ENCODE measurements around the gene PRR20C.
"Not testable (repeated sequence)": the region's sequence is repeated elsewhere in the genome, so short reads cannot be mapped to it uniquely, and the experiment has no call there.

DNA sequence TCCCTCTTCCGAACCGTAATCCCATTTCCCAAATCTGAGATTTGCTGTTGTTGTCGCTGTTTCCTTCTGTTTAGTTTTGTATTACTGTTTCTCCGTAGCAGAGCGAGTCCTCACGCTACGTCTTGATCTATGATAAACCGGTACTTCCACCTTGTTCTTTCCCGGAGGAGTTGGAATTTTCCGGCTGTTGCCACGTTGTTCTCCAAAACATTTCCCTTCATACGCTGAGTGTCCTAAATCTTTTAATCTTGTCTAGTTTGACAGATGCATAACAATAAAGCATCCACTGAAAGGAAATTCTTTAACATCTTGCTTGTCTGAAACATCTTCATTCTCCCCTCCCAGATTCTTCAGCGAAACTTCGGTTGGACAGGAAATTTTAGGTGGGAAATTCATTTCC lies 5.8 kb upstream of the PRR20C start:
- TF ChIP-seq, protein P1, sequence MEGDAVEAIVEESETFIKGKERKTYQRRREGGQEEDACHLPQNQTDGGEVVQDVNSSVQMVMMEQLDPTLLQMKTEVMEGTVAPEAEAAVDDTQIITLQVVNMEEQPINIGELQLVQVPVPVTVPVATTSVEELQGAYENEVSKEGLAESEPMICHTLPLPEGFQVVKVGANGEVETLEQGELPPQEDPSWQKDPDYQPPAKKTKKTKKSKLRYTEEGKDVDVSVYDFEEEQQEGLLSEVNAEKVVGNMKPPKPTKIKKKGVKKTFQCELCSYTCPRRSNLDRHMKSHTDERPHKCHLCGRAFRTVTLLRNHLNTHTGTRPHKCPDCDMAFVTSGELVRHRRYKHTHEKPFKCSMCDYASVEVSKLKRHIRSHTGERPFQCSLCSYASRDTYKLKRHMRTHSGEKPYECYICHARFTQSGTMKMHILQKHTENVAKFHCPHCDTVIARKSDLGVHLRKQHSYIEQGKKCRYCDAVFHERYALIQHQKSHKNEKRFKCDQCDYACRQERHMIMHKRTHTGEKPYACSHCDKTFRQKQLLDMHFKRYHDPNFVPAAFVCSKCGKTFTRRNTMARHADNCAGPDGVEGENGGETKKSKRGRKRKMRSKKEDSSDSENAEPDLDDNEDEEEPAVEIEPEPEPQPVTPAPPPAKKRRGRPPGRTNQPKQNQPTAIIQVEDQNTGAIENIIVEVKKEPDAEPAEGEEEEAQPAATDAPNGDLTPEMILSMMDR (IDR thresholded peaks at IDR 0.05) = not testable (repeated sequence)
- not testable (repeated sequence) for TF ChIP-seq POLR2A (IDR thresholded peaks at IDR 0.05)

Measured in uterus (tissue), 2 donors.